Pancreas (tissue), 10 donors: ENCODE results near the gene TPPP3. TPM values are rescaled to one million over a fixed set of nuclear protein-coding genes. Genes with fewer than 3 reads are reported as not detected.
"Not testable (repeated sequence)": the region's sequence is repeated elsewhere in the genome, so short reads cannot be mapped to it uniquely, and the experiment has no call there.

Source experiments
- ATAC-seq, 4 donors: fragments of 200-7000 bp; cut with Tn5 transposase; one replicate each; pipeline versions ENCODE4 v1.8.0 to v1.9.1; 2020; ENCODE audit warnings: mild to moderate bottlenecking in 4 of 4, moderate library complexity in 4 of 4
- DNase-seq, 6 donors: peaks; one replicate each; pipeline ENCODE4 v3.0.0-alpha.2; 2020
- FAIRE-seq: peaks from 2 replicates; lab custom pipeline; 2012; peaks lifted over from hg19 to GRCh38; lab: Jason Lieb, UNC
- H3K27ac ChIP-seq, 4 donors: fragments of 200-600 bp; sonication (generic); 1 replicate in 3 of 4; 2 replicates in 1 of 4; pipeline versions ENCODE4 v1.5.0 to v1.8.0; 2020
- H3K27me3 ChIP-seq, 4 donors: fragments of 200-600 bp; one replicate each; pipeline ENCODE4 v1.8.0; 2021
- H3K36me3 ChIP-seq, 3 donors: fragments of 200-600 bp; sonication (generic) in 1 of 3; one replicate each; pipeline versions ENCODE4 v1.5.0 to v1.8.0; 2020 to 2021
- H3K4me1 ChIP-seq, 3 donors: fragments of 200-600 bp; one replicate each; pipeline ENCODE4 v1.8.0; 2021
- H3K4me3 ChIP-seq, 4 donors: fragments of 200-600 bp; sonication (generic) in 2 of 4; one replicate each; pipeline versions ENCODE4 v1.5.0 to v1.8.0; 2020 to 2021
- H3K9me3 ChIP-seq, 4 donors: fragments of 200-600 bp; one replicate each; pipeline ENCODE4 v1.8.0; 2021
- CTCF ChIP-seq, 4 donors: fragments of 200-600 bp; sonication (generic) in 3 of 4; IDR thresholded peaks; one replicate each; pipeline versions ENCODE4 v1.5.0 to v1.8.0; 2021; ENCODE audit warnings: antibody characterized with exemption in 4 of 4
- WGBS, 2 donors: extraction: QIAGEN DNeasy Blood & Tissue Kit; methylation state at CpG; one replicate each; pipeline ENCODE4 v1.1.7; 2013; 5-methylcytosine and 5-hydroxymethylcytosine counted together
- intact Hi-C, 3 donors: fragments of 100-400 bp; cut with DNase I; formaldehyde crosslinking; loops; one replicate each; pipeline versions ENCODE4 v1.11.1 to v1.14.2; 2022
- polyA plus RNA-seq, 2 donors: library from polyadenylated mRNA; stranded (reverse); fragments of 200-250 nt; gene quantifications; one replicate each; pipeline ENCODE4 v1.2.3, GENCODE V29; 2013
- total RNA-seq, 6 donors: library from RNA; stranded (reverse); fragmentation: NEBNext Ultra II Directional in 4 of 6; extraction: Animal tissue kit (Norgen Biotek cat#: 25700) in 4 of 6; gene quantifications; one replicate each; pipeline versions ENCODE4 v1.2.1 to v1.2.4, GENCODE V29; 2021 to 2023
- donor health status: healthy with polysubstance abuse.
- donor health status: DM: no; HTN: no; CAD: no; lungs with moderate emphysema.
- donor health status: DM: no; HTN: no; CAD: no.
- donor health status: control.
- donor health status: control.
- donor health status: Bipolar disorder and iron deficiency.
- donor health status: DM: yes; HTN: yes; CAD: no.
- donor health status: DM: no; HTN: no; CAD: no.
- donor health status: DM: no; HTN: no; CAD: no.
- donor health status: DM: yes; HTN: yes; CAD: no.

The TPPP3 gene
- total and polyA plus RNA-seq, 8 donors, result 4.5 to 76.2 (median 10.6) TPM

- no peak for FAIRE-seq
- H3K36me3 ChIP-seq, result no peaks in the 10 kb centered on the region
- H3K4me1 ChIP-seq, result peaks cover 8 to 16% (median 9%) of the 10 kb centered on the region in 3 donors
- no peak for DNase-seq
- TF ChIP-seq CTCF (IDR thresholded peaks at IDR 0.05), result no peak
- no peak overlapping the region for H3K4me3 ChIP-seq
- intact Hi-C loops, result no loop called here
- 88 to 95% methylated on average over 3 of the region's 3 CpGs for whole genome bisulfite sequencing, 2 donors
- no peak overlapping the region for H3K27ac ChIP-seq
- ATAC-seq, result no peak
- H3K27me3 ChIP-seq, result no peaks in the 10 kb centered on the region
- no peaks in the 10 kb centered on the region for H3K9me3 ChIP-seq
Measured at GRCh38 chr16:67419502-67419901, 26.2 kb upstream of the TPPP3 start.

- H3K27me3 ChIP-seq, result no peaks in the 10 kb centered on the region
- TF ChIP-seq CTCF (IDR thresholded peaks at IDR 0.05), result no peak
- DNase-seq, result no peak
- no peaks in the 10 kb centered on the region for H3K9me3 ChIP-seq
- WGBS, 2 donors, result 51 to 56% methylated on average over 2 of the region's 2 CpGs
- H3K4me1 ChIP-seq, result peaks cover 0 to 7% (median 0%) of the 10 kb centered on the region in 3 donors
- H3K36me3 ChIP-seq, result no peaks in the 10 kb centered on the region
- FAIRE-seq, result no peak
- no peak for ATAC-seq
- intact Hi-C loops, result no loop called here
- no peak overlapping the region for H3K4me3 ChIP-seq
- no peak overlapping the region for H3K27ac ChIP-seq
Measured at GRCh38 chr16:67417333-67418061, 24.2 kb upstream of the TPPP3 start.

- H3K9me3 ChIP-seq, result no peaks in the 10 kb centered on the region
- DNase-seq (peak; percentile 69 to 93 (median 83)), ATAC-seq (peak; percentile 96 to 99 (median 98)), FAIRE-seq (no peak)
- H3K36me3 ChIP-seq, result no peaks in the 10 kb centered on the region
- peak within 1 kb of the TSS; percentile 57 to 88 (median 78) for H3K27ac ChIP-seq
- WGBS, 2 donors, result 1% methylated on average over 45 to 73 of the region's 73 CpGs
- H3K4me1 ChIP-seq, result peaks cover 0 to 7% (median 0%) of the 10 kb centered on the region in 3 donors
- intact Hi-C loops, result no loop called here
- peak within 1 kb of the TSS; percentile 79 to 83 (median 82) for H3K4me3 ChIP-seq
- TF ChIP-seq CTCF (IDR thresholded peaks at IDR 0.05), result peak; percentile 22 to 38 (median 37)
- H3K27me3 ChIP-seq, result no peaks in the 10 kb centered on the region
Measured at GRCh38 chr16:67415872-67416793, 22.8 kb upstream of the TPPP3 start, which contains the start of gene ZDHHC1. Gene ZDHHC1, minus strand, starts transcription at chr16:67416477. Its CDS starts 8,702 bp downstream, at chr16:67407775.

DNA sequence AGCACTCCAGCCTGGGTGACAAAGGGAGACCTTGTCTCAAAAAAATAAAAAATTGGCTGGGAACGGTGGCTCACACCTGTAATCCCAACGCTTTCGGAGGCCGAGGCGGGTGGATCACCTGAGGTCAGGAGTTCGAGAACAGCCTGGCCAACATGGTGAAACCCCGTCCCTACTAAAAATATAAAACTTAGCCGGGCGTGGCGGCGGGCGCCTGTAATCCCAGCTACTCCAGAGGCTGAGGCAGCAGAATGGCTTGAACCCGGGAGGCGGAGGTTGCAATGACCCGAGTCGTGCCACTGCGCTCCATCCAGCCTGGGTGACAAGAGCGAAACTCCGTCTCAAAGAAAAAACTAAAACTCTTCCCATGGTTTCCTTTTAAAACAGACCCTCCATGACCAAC lies 22.1 kb upstream of the TPPP3 start:
- not testable (repeated sequence) for FAIRE-seq, DNase-seq
- H3K4me3 ChIP-seq, result peak overlapping the region; percentile 79 to 83 (median 82)

More for the DNA sequence above, 22.1 kb upstream of the TPPP3 start:
- peak overlapping the region; percentile 57 to 88 (median 78) for H3K27ac ChIP-seq
- H3K36me3 ChIP-seq, H3K27me3 ChIP-seq, H3K9me3 ChIP-seq, intact Hi-C loops, ATAC-seq, H3K4me1 ChIP-seq: not testable (repeated sequence)
- 90 to 91% methylated on average over 19 of the region's 19 CpGs for WGBS, 2 donors
